ELF-1 (cell line): ENCODE results near the gene MROH2A.

ENCODE experiments used
- DNase-seq: peaks from one replicate; pipeline ENCODE4 v3.0.0-alpha.2; 2016; ENCODE audit warnings: low read depth, low spot score

The MROH2A gene

GRCh38 chr2:233801357-233802131 lies 23.4 kb downstream of the MROH2A start:
- no peak for DNase-seq

- DNase-seq: no peak
Observed at GRCh38 chr2:233802132-233802815, 24.1 kb downstream of the MROH2A start.

- no peak for DNase-seq
Observed at GRCh38 chr2:233803292-233803911, 25.3 kb downstream of the MROH2A start.

GRCh38 chr2:233803994-233804393 lies 25.9 kb downstream of the MROH2A start:
- DNase-seq: no peak

GRCh38 chr2:233807215-233807865 lies 29.2 kb downstream of the MROH2A start:
- DNase-seq: no peak

- no peak for DNase-seq
Observed at GRCh38 chr2:233807966-233808935, 30.1 kb downstream of the MROH2A start.

GRCh38 chr2:233810385-233810784 lies 32.3 kb downstream of the MROH2A start:
- no peak for DNase-seq

GRCh38 chr2:233811087-233811486 lies 33.0 kb downstream of the MROH2A start:
- DNase-seq: no peak

- no peak for DNase-seq
Observed at GRCh38 chr2:233811732-233812131, 33.6 kb downstream of the MROH2A start.

- no peak for DNase-seq
Observed at GRCh38 chr2:233813236-233814055, 35.3 kb downstream of the MROH2A start.

- DNase-seq: peak; percentile 8
Observed at GRCh38 chr2:233814056-233814835, 36.1 kb downstream of the MROH2A start.

- no peak for DNase-seq
Observed at GRCh38 chr2:233815861-233816260, 37.7 kb downstream of the MROH2A start.

- no peak for DNase-seq
Observed at GRCh38 chr2:233816334-233816733, 38.2 kb downstream of the MROH2A start.

GRCh38 chr2:233816771-233817170 lies 38.6 kb downstream of the MROH2A start:
- DNase-seq: no peak

- no peak for DNase-seq
Observed at GRCh38 chr2:233817361-233817911, 39.3 kb downstream of the MROH2A start.

- no peak for DNase-seq
Observed at GRCh38 chr2:233817995-233818638, 40.0 kb downstream of the MROH2A start.

- no peak for DNase-seq
Observed at GRCh38 chr2:233818639-233819621, 40.8 kb downstream of the MROH2A start.
